HCT116 (cell line): ENCODE data around the gene NDUFAB1. TPM values are rescaled to one million over a fixed set of nuclear protein-coding genes. Genes with fewer than 3 reads are reported as not detected.

Experiments
- ATAC-seq: fragments of 200-7000 bp; cut with Tn5 transposase; 2 replicates; pipeline ENCODE4 v1.9.1; 2020; ENCODE audit warnings: mild to moderate bottlenecking, moderate library complexity
- BruUV-seq: library from RNA; stranded (reverse); fragments of 400-500 nt; replicated peaks from 2 replicates; lab custom pipeline; 2021; lab: Mats Ljungman, UMichigan
- CTCF ChIA-PET: fragments of 300-600 bp; sonication (Branson Sonifier 250); formaldehyde crosslinking; loops from one replicate; lab custom pipeline; 2021; ENCODE audit warnings: antibody characterized with exemption; lab: Charles Lee
- POLR2A ChIA-PET: fragments of 300-600, 350-600 bp; sonication (Branson Sonifier 250); formaldehyde crosslinking; loops from one replicate; lab custom pipeline; 2021; ENCODE audit warnings: antibody characterized with exemption; lab: Charles Lee
- RAD21 ChIA-PET, 2 experiments: fragments of 300-600 bp; sonication (Branson Sonifier 250); formaldehyde crosslinking; loops; one replicate each; lab custom pipeline; 2023; ENCODE audit warnings: low total read pairs in 2 of 2; ENCODE audit not compliant: uncharacterized antibody in 2 of 2, unreplicated experiment in 2 of 2, low non-redundant PET in 1 of 2; lab: Charles Lee
- DNase-seq: peaks from one replicate; pipeline ENCODE4 v3.0.0-alpha.2; 2010; ENCODE audit warnings: low read depth, low spot score
- H2AFZ ChIP-seq: fragments of 200-600 bp; shearing (Covaris generic), sonication (generic); 2 replicates; pipeline ENCODE4 v1.6.1; 2017; ENCODE audit warnings: low read depth, mixed run types, mixed read lengths, antibody characterized with exemption, low read length; ENCODE audit not compliant: poor library complexity, severe bottlenecking
- H3K27ac ChIP-seq: 2 replicates; pipeline ENCODE4 v1.5.1; 2012; ENCODE audit warnings: low read depth, low read length
- H3K27me3 ChIP-seq: fragments of 200-600 bp; sonication (generic); 2 replicates; pipeline ENCODE4 v1.6.1; 2016; ENCODE audit warnings: mixed run types, low read length, mixed read lengths; ENCODE audit not compliant: insufficient read depth
- H3K36me3 ChIP-seq, 2 experiments: fragments of 200-500 bp in 1 of 2; fragments of 200-600 bp in 1 of 2; sonication (Bioruptor generic) in 1 of 2; sonication (generic) in 1 of 2; 2 replicates each; pipeline versions ENCODE4 v1.5.1 to v1.6.1; 2014 to 2016; ENCODE audit warnings: low read length in 2 of 2, inconsistent platforms in 1 of 2, mixed read lengths in 1 of 2, mixed run types in 1 of 2; ENCODE audit not compliant: insufficient read depth in 2 of 2, control insufficient read depth in 1 of 2
- H3K4me1 ChIP-seq, 2 experiments: fragments of 200-600 bp in 1 of 2; sonication (generic) in 1 of 2; 2 replicates each; pipeline versions ENCODE4 v1.5.1 to v1.6.1; 2012 to 2017; ENCODE audit warnings: low read length in 2 of 2, inconsistent platforms in 1 of 2, mild to moderate bottlenecking in 1 of 2, mixed read lengths in 1 of 2, mixed run types in 1 of 2, moderate library complexity in 1 of 2; ENCODE audit not compliant: insufficient read depth in 2 of 2, control insufficient read depth in 1 of 2
- H3K4me2 ChIP-seq: fragments of 200-600 bp; sonication (generic); 2 replicates; pipeline ENCODE4 v1.6.1; 2017; ENCODE audit warnings: mixed run types, low read length, mixed read lengths
- H3K4me3 ChIP-seq, 2 experiments: fragments of 200-600 bp in 1 of 2; sonication (generic) in 1 of 2; replicated peaks in 1 of 2; 2 replicates each; pipeline ENCODE4 v1.5.1; 2011 to 2016; ENCODE audit warnings: low read length in 2 of 2, control low read depth in 1 of 2, low read depth in 1 of 2, mild to moderate bottlenecking in 1 of 2, mixed read lengths in 1 of 2, mixed run types in 1 of 2
- H3K79me2 ChIP-seq: fragments of 200-600 bp; sonication (generic); 2 replicates; pipeline ENCODE4 v1.6.1; 2017; ENCODE audit warnings: mild to moderate bottlenecking, mixed run types, low read length, moderate library complexity, mixed read lengths; ENCODE audit not compliant: insufficient read depth
- H3K9ac ChIP-seq: fragments of 200-600 bp; sonication (generic); 2 replicates; pipeline ENCODE4 v1.6.1; 2016; ENCODE audit warnings: low read length, mixed read lengths
- H3K9me2 ChIP-seq: fragments of 200-600 bp; sonication (generic), shearing (Covaris generic); 2 replicates; pipeline ENCODE4 v1.6.1; 2017; ENCODE audit warnings: mixed run types, mild to moderate bottlenecking, moderate library complexity; ENCODE audit not compliant: insufficient read depth
- H3K9me3 ChIP-seq, 2 experiments: fragments of 200-500 bp in 1 of 2; fragments of 200-600 bp in 1 of 2; sonication (Bioruptor generic) in 1 of 2; sonication (generic) in 1 of 2; 2 replicates each; pipeline ENCODE4 v1.6.1; 2014 to 2017; ENCODE audit warnings: low read length in 2 of 2, mixed read lengths in 2 of 2, inconsistent platforms in 1 of 2, low read depth in 1 of 2, mild to moderate bottlenecking in 1 of 2, mixed run types in 1 of 2, moderate library complexity in 1 of 2; ENCODE audit not compliant: control insufficient read depth in 1 of 2, insufficient read depth in 1 of 2
- H4K20me1 ChIP-seq: fragments of 200-600 bp; sonication (generic), shearing (Covaris generic); 2 replicates; pipeline ENCODE4 v1.6.1; 2017; ENCODE audit warnings: mixed run types, mild to moderate bottlenecking, moderate library complexity; ENCODE audit not compliant: insufficient read depth
- ATF3 ChIP-seq: IDR thresholded peaks from 2 replicates; pipeline ENCODE4 v1.6.1; 2012
- ELF1 ChIP-seq: IDR thresholded peaks from 2 replicates; pipeline ENCODE4 v1.6.1; 2012; ENCODE audit warnings: low read depth, borderline replicate concordance
- EZH2 ChIP-seq: fragments of 200-600 bp; sonication (generic); IDR thresholded peaks from 2 replicates; pipeline ENCODE4 v1.6.1; 2017; ENCODE audit warnings: antibody characterized with exemption, mixed run types
- FOSL1 ChIP-seq: IDR thresholded peaks from 2 replicates; pipeline ENCODE4 v1.6.1; 2012; ENCODE audit warnings: low read depth
- JUND ChIP-seq: IDR thresholded peaks from 2 replicates; pipeline ENCODE4 v1.6.1; 2012
- TCF7L2 ChIP-seq: IDR thresholded peaks from 2 replicates; pipeline ENCODE4 v1.7.0; 2011; ENCODE audit warnings: borderline replicate concordance, inconsistent platforms; ENCODE audit not compliant: insufficient read depth, insufficient read length; ENCODE audit errors: extremely low read depth
- ZBTB33 ChIP-seq: IDR thresholded peaks from 2 replicates; pipeline ENCODE4 v1.6.1; 2011; ENCODE audit warnings: mild to moderate bottlenecking, low read length, moderate library complexity; ENCODE audit not compliant: insufficient replicate concordance; ENCODE audit errors: extremely low read depth
- ZFX ChIP-seq: fragments of 450-650 bp; IDR thresholded peaks from 2 replicates; pipeline ENCODE4 v1.6.1; 2017
- ZNF274 ChIP-seq: fragments of 200-500 bp; sonication (Bioruptor generic); IDR thresholded peaks from 2 replicates; pipeline ENCODE4 v1.6.1; 2014; ENCODE audit warnings: mild to moderate bottlenecking, low read depth, low read length, inconsistent platforms
- intact Hi-C: fragments of 100-400 bp; cut with micrococcal nuclease; formaldehyde crosslinking; loops from 2 replicates; pipeline ENCODE4 v1.10.0; 2022
- total RNA-seq: library from RNA; stranded (reverse); gene quantifications from one replicate; pipeline ENCODE4 v1.2.1, GENCODE V29; 2021; ENCODE audit not compliant: unreplicated experiment
- TF ChIP-seq, protein P1 (sequence below): IDR thresholded peaks from 2 replicates; pipeline ENCODE4 v1.6.1; 2012; ENCODE audit warnings: low read depth

NDUFAB1 gene
- total RNA-seq, 1 experiment from 2014 or later, result 169 TPM

- no peak for TF ChIP-seq JUND
- TF ChIP-seq, protein P1, sequence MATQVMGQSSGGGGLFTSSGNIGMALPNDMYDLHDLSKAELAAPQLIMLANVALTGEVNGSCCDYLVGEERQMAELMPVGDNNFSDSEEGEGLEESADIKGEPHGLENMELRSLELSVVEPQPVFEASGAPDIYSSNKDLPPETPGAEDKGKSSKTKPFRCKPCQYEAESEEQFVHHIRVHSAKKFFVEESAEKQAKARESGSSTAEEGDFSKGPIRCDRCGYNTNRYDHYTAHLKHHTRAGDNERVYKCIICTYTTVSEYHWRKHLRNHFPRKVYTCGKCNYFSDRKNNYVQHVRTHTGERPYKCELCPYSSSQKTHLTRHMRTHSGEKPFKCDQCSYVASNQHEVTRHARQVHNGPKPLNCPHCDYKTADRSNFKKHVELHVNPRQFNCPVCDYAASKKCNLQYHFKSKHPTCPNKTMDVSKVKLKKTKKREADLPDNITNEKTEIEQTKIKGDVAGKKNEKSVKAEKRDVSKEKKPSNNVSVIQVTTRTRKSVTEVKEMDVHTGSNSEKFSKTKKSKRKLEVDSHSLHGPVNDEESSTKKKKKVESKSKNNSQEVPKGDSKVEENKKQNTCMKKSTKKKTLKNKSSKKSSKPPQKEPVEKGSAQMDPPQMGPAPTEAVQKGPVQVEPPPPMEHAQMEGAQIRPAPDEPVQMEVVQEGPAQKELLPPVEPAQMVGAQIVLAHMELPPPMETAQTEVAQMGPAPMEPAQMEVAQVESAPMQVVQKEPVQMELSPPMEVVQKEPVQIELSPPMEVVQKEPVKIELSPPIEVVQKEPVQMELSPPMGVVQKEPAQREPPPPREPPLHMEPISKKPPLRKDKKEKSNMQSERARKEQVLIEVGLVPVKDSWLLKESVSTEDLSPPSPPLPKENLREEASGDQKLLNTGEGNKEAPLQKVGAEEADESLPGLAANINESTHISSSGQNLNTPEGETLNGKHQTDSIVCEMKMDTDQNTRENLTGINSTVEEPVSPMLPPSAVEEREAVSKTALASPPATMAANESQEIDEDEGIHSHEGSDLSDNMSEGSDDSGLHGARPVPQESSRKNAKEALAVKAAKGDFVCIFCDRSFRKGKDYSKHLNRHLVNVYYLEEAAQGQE, result no peak
These were observed at the start of gene NDUFAB1 (continued) for GRCh38 chr16:23595951-23596720.

DNA sequence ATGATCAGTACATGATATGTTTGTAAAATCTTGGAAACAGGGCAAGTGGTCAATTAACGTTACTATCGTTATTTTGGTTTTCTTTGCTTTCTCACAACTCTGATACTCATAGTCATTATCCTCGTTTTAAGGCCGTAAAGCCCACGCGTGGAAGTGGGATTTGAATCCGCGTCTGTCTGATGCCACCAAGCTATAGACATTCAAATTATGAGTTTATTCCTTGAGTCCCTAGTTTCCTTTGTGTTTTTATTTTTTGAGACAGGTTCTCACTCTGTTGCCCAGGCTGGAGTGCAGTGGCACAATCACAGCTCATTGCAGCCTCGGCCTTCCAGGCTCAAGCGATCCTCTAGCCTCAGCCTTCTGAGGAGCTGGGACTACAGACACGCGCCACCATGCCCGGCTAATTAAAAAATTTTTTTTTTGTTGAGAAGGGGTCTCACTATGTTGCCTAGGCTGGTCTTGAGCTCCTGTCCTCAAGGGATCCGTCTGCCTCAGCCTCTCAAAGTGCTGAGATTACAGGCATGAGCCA, 46.2 kb upstream of the NDUFAB1 start:
- no peak for TF ChIP-seq ZNF274
- no peak for TF ChIP-seq ATF3
- TF ChIP-seq ELF1, result no peak
- TF ChIP-seq FOSL1, result no peak
- TF ChIP-seq EZH2, result no peak
- TF ChIP-seq TCF7L2, result no peak
- TF ChIP-seq, protein P1, result no peak
- TF ChIP-seq ZFX, result no peak
- no peak for TF ChIP-seq ZBTB33
- peaks cover 74% of the 10 kb centered on the region for H3K79me2 ChIP-seq
- no peak for ATAC-seq
- no peaks in the 10 kb centered on the region for H3K27me3 ChIP-seq
- no peaks in the 10 kb centered on the region for H3K9me2 ChIP-seq
- peaks cover 2 to 23% of the 10 kb centered on the region in 2 experiments; a peak in 3 of 4 replicates for H3K4me1 ChIP-seq
- no peak overlapping the region for H2AFZ ChIP-seq
- POLR2A ChIA-PET, result no interaction called here
- peak overlapping the region; percentile 85 for H3K9ac ChIP-seq
- peak overlapping the region; percentile 70 to 100 for H3K4me3 ChIP-seq
- CTCF ChIA-PET, result interaction anchor here (3.0 kb wide), 1 partner anchor 46 kb away, joined by 7 read pairs; the partner anchor contains the start of gene NDUFAB1
- no peaks in the 10 kb centered on the region for H4K20me1 ChIP-seq
- intact Hi-C loops, result no loop called here
- H3K9me3 ChIP-seq, result no peaks in the 10 kb centered on the region
- BruUV-seq, result no TSS peak
- RAD21 ChIA-PET, result no interaction called here
- peak overlapping the region; percentile 70 for H3K27ac ChIP-seq
- peak overlapping the region; percentile 90 for H3K4me2 ChIP-seq
- DNase-seq, result no peak
- peaks cover 5 to 10% of the 10 kb centered on the region in 2 experiments; a peak in 3 of 4 replicates for H3K36me3 ChIP-seq
